Duodenal mucosa (tissue), 2 donors: ENCODE measurements around the gene HTT.
"Not testable (repeated sequence)": the region's sequence is repeated elsewhere in the genome, so short reads cannot be mapped to it uniquely, and the experiment has no call there.

Source experiments
- H3K27ac ChIP-seq: one replicate; pipeline ENCODE4 v1.7.0; 2013; ENCODE audit warnings: low read depth, low read length
- H3K27me3 ChIP-seq, 2 donors: one replicate each; pipeline ENCODE4 v1.7.0; 2013; ENCODE audit warnings: low read length in 2 of 2, control low read depth in 1 of 2; ENCODE audit not compliant: insufficient read depth in 2 of 2, control insufficient read depth in 1 of 2
- H3K36me3 ChIP-seq, 2 donors: one replicate each; pipeline ENCODE4 v1.7.0; 2013; ENCODE audit warnings: low read length in 2 of 2, control low read depth in 1 of 2; ENCODE audit not compliant: insufficient read depth in 2 of 2, control insufficient read depth in 1 of 2
- H3K4me1 ChIP-seq, 2 donors: one replicate each; pipeline ENCODE4 v1.7.0; 2013; ENCODE audit warnings: low read length in 2 of 2, control low read depth in 1 of 2; ENCODE audit not compliant: insufficient read depth in 2 of 2, control insufficient read depth in 1 of 2
- H3K4me3 ChIP-seq, 2 donors: one replicate each; pipeline ENCODE4 v1.7.0; 2013; ENCODE audit warnings: low read length in 2 of 2, low read depth in 1 of 2
- H3K9ac ChIP-seq, 2 donors: one replicate each; pipeline ENCODE4 v1.7.0; 2013; ENCODE audit warnings: low read length in 2 of 2, low read depth in 1 of 2
- H3K9me3 ChIP-seq, 2 donors: one replicate each; pipeline ENCODE4 v1.7.0; 2013; ENCODE audit warnings: low read length in 2 of 2, control low read depth in 1 of 2; ENCODE audit not compliant: control insufficient read depth in 1 of 2

The HTT gene

DNA sequence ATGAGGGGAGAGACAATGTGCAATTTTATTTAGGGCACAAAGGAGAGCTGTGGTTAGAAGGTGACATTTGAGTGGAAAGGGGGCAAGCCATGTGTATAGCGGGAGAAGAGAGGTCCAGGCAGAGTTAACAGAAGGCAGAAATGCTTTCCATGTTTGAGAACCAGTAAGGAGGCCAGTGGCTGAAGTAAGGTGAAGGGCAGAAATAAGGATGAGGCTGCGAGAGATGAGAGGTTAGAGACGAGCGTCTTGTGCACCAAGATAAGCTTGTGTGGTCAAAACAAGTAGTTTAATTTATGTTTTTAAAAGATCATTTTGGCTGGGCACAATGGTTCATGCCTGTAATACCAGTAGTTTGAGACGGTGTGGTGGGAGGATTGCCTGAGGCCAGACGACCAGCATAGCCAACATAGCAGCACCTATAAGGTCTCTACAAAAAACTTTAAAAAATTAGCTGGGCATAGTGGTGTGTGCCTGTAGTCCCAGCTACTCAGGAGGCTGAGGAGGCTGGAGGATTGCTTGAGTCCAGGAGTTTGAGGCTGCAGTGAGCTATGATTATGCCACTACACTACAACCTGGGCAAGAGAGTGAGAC, 8.5 kb downstream of the HTT start:
- Histone ChIP-seq H3K4me1 (peaks cover 11 to 16% of the 10 kb centered on the region in 2 donors), H3K4me3 (no peak overlapping the region), H3K9ac (no peak overlapping the region), H3K36me3 (peaks cover 0 to 9% of the 10 kb centered on the region in 2 donors), H3K27ac (no peak overlapping the region), H3K9me3 (no peaks in the 10 kb centered on the region), H3K27me3 (no peaks in the 10 kb centered on the region)

- H3K4me1 ChIP-seq, result peaks cover 10 to 16% of the 10 kb centered on the region in 2 donors
- H3K27ac ChIP-seq, result no peak overlapping the region
- H3K27me3 ChIP-seq, result no peaks in the 10 kb centered on the region
- no peak overlapping the region for H3K9ac ChIP-seq
- no peak overlapping the region for H3K4me3 ChIP-seq
- no peaks in the 10 kb centered on the region for H3K9me3 ChIP-seq
- peaks cover 0 to 9% of the 10 kb centered on the region in 2 donors for H3K36me3 ChIP-seq
Measured at GRCh38 chr4:3083732-3084131, 9.3 kb downstream of the HTT start.

DNA sequence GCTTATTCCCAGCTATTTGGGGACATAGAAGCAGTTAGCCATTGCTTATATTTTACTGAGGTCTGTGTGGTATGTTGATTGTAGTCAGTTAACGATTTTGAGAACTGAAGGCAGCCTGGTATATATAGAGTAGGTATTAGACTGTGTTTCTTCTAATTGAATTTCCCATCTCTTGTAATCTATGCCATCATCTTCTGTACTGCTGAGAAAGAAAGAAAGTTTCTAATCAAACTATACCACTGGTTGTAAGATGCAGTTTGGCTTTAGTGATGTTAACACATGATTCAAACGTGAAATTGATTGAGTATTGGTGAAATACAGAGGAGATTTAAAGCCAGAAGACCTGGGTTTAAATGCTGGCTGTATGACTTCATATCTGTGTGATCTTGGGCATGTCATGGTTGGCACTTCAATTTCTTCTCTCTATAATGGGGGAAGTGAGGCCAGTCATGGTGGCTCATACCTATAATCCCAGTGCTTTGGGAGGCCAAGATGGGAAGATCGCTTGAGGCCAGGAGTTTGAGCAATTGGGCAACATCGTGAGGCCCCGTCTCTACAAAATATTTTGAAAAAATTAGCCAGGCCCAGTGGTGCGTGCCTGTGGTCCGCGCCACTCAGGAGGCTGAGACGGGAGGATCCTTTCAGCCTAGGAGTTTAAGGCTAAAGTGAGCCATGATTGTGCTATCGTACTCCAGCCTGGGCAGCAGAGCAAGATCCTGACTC, 11.6 kb downstream of the HTT start:
- Histone ChIP-seq H3K27me3 (no peaks in the 10 kb centered on the region), H3K4me1 (peaks cover 10% of the 10 kb centered on the region in 2 donors), H3K9me3 (no peaks in the 10 kb centered on the region), H3K36me3 (peaks cover 0 to 9% of the 10 kb centered on the region in 2 donors), H3K9ac (no peak overlapping the region), H3K27ac (no peak overlapping the region), H3K4me3 (no peak overlapping the region)

DNA sequence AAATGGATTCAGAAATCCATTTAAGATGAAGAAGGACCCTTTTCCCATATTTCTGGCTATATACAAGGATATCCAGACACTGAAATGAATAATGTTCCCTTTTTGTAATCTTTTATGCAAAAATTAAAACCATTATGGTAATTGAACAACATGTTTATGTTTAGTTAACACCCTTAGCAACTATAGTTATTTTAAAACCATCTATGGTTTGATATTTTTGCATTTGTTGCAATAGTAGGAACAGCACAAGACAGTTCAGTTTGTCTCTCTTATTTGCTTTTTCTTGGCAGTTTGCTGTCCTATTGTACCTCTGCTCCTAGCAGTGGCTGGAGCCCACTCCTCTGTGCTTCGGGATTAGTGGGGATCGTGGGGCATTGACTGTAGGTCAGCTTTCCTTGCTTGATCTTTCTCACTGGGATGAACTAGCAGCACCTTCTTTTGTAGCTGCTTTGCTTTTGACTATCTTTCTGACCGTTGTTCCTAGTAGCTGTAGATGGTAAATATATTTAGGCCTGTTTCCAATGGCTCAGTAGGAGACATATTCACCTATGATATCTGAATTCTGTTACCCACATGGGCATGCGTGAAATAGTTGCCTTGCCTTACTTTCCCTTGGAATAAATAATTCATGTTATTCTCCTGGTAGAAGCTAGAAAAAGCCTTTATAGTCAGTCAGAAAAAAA, 12.8 kb downstream of the HTT start:
- H3K27me3 ChIP-seq, result no peaks in the 10 kb centered on the region
- H3K9ac ChIP-seq, result no peak overlapping the region
- H3K36me3 ChIP-seq, result peaks cover 0 to 9% of the 10 kb centered on the region in 2 donors
- H3K4me3 ChIP-seq, result no peak overlapping the region
- H3K27ac ChIP-seq, result no peak overlapping the region
- H3K4me1 ChIP-seq, result peaks cover 10% of the 10 kb centered on the region in 2 donors
- no peaks in the 10 kb centered on the region for H3K9me3 ChIP-seq

DNA sequence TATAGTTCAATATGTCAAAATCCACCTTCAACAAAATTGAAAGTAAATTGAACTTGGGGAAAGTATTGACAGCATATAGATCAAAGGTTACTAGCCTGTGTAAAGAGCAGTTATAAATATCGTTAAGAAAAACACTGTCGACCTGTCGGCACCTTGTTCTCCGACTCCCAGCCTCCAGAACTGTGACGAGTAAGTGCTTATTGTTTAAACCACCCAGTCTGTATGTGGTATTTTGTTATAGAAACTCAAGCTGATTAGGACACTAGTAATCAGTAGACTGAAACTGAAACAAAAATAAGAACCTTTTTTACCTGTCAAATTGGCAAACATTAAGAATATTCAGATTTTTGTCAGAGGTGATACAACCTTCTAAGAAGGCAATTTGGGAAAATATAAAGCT, 17.0 kb downstream of the HTT start:
- H3K4me3 ChIP-seq, result no peak overlapping the region
- no peaks in the 10 kb centered on the region for H3K4me1 ChIP-seq
- no peaks in the 10 kb centered on the region for H3K9me3 ChIP-seq
- no peak overlapping the region for H3K9ac ChIP-seq
- no peak overlapping the region for H3K27ac ChIP-seq
- H3K27me3 ChIP-seq, result no peaks in the 10 kb centered on the region
- peaks cover 0 to 24% of the 10 kb centered on the region in 2 donors for H3K36me3 ChIP-seq

DNA sequence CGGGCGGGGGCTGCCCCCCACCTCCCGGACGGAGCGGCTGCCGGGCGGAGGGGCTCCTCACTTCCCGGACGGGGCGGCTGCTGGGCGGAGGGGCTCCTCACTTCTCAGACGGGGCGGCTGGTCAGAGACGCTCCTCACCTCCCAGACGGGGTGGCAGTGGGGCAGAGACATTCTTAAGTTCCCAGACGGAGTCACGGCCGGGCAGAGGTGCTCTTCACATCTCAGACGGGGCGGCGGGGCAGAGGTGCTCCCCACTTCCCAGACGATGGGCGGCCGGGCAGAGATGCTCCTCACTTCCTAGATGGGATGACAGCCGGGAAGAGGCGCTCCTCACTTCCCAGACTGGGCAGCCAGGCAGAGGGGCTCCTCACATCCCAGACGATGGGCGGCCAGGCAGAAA, 20.2 kb downstream of the HTT start:
- H3K27me3 ChIP-seq, H3K9ac ChIP-seq, H3K4me3 ChIP-seq, H3K27ac ChIP-seq, H3K9me3 ChIP-seq, H3K4me1 ChIP-seq: not testable (repeated sequence)
- H3K36me3 ChIP-seq, result peaks cover 0 to 27% of the 10 kb centered on the region in 2 donors

- Histone ChIP-seq H3K4me3 (no peak overlapping the region), H3K9me3 (no peaks in the 10 kb centered on the region), H3K4me1 (no peaks in the 10 kb centered on the region), H3K36me3 (peaks cover 13 to 39% of the 10 kb centered on the region in 2 donors), H3K27me3 (no peaks in the 10 kb centered on the region), H3K27ac (no peak overlapping the region), H3K9ac (no peak overlapping the region)
Measured at GRCh38 chr4:3096202-3096601, 21.7 kb downstream of the HTT start.

DNA sequence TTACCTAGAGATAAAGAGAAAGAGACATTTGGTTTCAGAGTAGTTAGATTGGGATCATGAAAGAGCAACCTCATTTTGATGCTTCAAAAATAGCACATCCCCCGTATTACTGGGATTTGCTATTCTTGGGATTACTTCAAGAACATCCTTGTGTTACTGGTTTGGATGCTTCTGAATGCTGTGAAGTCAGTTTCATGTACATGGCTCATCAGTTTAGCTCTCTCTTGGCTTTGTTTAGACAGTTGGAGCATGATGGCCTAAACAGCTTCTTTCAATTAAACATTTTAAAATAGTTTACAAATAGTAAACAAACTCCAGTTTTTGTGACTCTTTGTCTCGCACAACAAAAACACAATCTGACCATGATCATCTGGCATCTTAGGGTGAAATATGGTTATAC, 23.9 kb downstream of the HTT start:
- no peak overlapping the region for H3K27ac ChIP-seq
- no peaks in the 10 kb centered on the region for H3K4me1 ChIP-seq
- no peak overlapping the region for H3K4me3 ChIP-seq
- no peaks in the 10 kb centered on the region for H3K27me3 ChIP-seq
- no peak overlapping the region for H3K9ac ChIP-seq
- H3K36me3 ChIP-seq, result peaks cover 18 to 49% of the 10 kb centered on the region in 2 donors
- H3K9me3 ChIP-seq, result no peaks in the 10 kb centered on the region

GRCh38 chr4:3106339-3107186, 32.1 kb downstream of the HTT start:
- peaks cover 3 to 14% of the 10 kb centered on the region in 2 donors for H3K4me1 ChIP-seq
- no peak overlapping the region for H3K4me3 ChIP-seq
- H3K36me3 ChIP-seq, result peaks cover 28 to 62% of the 10 kb centered on the region in 2 donors
- H3K9me3 ChIP-seq, result no peaks in the 10 kb centered on the region
- no peak overlapping the region for H3K27ac ChIP-seq
- no peaks in the 10 kb centered on the region for H3K27me3 ChIP-seq
- H3K9ac ChIP-seq, result no peak overlapping the region
